HG03432 (cell line): ENCODE results near the gene UBE2E2.
"Not testable (repeated sequence)": the region's sequence is repeated elsewhere in the genome, so short reads cannot be mapped to it uniquely, and the experiment has no call there.

Experiments
- ATAC-seq: cut with Tn5 transposase; IDR thresholded peaks from one replicate; pipeline ENCODE4 v1.9.1; 2021; ENCODE audit warnings: mild to moderate bottlenecking, moderate library complexity; ENCODE audit not compliant: unreplicated experiment

UBE2E2 gene

DNA sequence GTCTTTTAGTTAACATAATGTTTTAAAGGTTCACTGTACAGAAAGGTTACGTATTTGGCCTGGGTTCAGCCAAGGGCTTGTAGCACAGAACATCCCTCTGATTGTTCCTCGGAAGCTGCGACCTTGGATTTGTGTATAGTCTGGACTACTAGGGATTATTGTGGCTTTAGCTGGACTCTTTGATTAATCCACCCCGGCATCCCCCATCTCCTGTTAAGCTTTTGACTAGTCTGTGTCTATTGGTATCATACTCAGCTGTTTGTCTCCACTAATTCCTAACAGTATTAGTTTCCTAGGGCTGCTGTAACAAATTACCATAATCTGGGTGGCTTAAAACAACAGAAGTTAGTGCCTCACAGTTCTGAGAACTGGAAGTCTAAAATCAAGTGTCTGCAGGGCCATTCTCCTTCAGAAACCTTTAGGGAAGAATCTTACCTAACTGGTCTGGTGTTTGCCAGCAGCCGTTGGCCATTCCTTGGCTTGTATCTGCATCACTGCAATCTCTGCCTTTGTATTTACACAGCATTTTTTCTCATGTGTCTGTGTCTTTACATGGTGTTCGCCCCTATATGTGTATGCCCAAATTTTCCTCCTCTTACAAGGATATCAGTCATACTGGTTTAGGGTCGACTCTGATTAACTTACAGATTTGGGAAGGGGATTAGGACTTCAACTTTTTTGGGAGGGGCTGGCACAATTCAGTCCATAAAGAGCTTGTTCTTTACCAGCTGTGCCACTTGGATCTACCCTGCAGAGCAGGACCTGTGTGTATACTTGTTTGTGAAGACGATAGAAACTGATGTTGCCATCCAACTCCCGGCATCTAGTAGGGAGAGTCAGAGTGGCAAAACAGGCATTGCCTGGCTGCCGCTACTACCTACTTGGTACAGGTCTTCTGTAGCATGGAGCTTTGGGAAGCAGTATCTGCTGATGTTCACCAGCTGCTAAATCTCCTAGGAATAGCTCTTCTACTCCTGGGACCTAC lies 117.8 kb downstream of the UBE2E2 start:
- ATAC-seq: no peak

DNA sequence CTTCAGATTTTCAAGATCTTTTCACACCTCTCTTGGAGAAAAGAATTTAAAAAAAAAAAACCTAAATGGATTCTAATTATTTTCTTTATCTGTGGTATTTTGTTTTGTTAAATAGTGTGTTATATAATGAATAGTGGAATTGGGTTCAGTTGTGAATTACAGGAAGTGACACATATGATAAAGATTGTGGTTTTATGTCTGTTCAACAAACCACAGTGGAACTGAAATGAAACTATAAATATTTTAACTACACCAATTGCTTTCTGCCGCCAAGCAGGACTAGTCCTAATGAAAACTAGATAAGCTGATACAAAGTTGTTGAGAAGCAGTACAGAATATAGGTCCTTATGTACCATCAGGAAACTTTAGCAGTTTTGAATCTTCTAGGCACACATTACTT lies 121.6 kb downstream of the UBE2E2 start:
- ATAC-seq: peak; percentile 66

DNA sequence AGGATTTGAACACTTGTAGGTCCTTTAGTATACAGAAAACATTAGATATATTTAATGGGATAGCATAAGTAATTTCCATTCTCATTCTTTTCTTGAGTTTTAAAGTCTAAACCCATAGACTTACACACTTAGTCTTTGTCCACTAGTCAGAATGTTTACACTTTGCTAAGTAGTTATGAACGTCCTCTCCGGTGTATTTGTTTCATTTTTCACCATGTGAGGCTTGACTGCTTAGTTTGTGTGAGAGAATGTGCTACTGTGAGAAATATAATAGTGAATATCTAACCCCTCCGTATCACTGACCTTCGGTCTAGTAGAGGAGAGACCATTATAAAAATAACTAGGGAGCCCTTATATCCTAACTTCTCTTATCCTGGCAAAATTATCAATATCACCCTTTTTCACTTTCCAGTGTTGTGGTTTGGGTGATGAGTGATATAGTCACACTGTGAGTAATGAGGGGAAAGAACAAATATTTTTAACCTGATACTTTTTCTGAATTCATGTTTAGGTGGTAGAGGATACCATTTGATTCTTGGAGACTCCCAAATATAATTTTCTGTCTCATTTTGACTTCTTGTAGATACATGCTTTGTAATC lies 122.4 kb downstream of the UBE2E2 start:
- peak; percentile 70 for ATAC-seq

DNA sequence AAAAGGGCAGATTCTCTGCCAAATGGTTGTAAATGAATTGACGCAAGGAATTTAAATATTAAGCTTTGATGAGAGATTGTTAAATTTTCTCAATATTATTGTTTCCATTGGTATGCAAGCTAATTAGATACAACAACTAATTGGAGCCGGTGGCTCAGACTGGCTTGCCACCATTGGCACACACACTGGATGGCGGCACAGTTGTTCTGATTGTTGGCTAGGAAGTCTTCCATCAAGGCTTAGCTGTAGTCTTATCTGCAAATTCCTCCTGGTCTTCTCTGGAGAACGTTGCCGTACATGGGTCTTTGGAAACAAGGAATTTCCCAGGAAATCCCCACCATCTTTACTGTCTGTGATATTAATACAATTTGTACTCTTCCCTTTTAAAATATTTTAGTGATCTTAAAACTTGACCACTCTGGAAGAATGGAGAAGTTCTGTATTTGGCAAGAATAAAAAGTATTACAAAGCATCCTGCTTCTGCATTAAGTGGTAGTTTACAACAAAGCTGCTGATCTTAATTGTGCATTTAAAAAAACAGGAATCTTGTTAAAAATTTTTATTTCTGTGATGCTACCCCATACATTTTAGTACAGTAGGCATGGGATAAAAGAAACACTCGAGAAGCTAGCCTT lies 126.5 kb downstream of the UBE2E2 start:
- ATAC-seq: no peak

DNA sequence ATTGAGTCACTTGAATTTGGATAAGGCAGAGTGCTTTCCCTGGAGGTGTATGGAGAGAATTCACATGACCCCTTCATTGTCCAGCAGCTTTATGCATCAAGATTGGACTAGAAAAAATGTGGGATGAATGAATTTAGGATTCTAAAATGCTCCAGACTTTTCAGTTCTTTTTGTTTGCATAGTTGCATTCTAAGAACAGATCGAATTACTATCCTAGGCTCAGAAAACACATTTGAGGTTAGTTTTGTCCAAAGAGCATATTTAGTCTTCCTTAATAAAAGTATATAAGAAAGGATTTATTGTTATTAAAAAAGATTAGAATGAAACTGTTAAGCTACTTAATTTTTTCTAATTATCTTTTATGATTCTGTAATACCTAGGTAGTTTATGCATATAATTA lies 127.4 kb downstream of the UBE2E2 start:
- ATAC-seq: no peak

DNA sequence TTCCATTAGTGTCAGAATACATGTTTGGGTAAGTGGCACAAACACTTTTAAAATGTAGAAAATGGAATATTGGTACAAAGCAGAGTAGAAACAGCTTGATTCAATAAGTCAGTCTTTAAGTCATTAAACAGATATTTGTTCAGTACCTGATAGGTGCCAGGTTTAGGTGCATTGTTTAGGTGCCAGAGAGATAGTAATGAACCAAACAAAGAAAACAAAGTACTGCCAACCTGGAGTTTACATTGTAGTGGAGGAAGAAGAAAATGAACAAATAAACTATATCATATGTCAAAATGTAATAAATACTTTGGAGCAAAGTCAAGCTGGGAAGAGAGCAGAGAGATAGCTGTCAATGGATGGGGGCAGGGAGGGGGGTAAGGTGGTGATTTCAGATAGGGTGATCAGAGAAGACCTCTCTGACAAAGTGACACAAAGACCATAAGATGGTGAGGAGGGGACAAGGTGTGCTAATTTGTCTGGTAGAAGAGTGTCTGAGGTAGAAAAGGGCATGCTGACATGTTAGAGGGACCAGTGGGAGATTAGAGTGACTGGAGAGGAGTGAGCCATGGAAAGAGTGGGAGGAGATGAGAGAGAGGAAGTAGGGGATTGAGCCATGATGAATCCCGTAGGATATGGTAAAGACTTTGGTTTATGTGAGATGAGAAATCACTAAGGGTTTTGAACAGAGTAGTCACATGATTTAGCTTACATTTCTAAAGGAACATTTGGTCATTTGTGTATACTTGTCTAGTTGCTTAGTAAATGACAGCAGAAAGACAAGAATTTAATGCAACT lies 128.2 kb downstream of the UBE2E2 start:
- no peak for ATAC-seq

DNA sequence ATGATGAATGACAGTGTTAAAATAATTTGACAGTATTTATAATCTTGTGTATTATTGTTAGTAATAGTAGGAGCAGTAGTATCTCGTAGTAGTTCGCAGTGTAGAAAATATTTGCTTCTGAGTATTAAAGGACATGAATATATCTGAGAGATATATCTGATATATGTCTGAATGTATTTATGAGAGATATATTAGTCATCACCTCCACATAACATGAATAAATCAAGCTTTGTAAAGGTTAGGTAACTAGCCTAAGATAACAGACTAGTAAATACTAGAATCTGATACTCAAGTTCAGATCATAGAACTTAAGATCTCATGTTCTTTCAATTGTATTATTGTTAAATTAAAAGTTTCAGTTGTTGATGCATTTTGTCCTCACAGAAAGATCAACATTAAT lies 130.5 kb downstream of the UBE2E2 start:
- ATAC-seq: no peak

DNA sequence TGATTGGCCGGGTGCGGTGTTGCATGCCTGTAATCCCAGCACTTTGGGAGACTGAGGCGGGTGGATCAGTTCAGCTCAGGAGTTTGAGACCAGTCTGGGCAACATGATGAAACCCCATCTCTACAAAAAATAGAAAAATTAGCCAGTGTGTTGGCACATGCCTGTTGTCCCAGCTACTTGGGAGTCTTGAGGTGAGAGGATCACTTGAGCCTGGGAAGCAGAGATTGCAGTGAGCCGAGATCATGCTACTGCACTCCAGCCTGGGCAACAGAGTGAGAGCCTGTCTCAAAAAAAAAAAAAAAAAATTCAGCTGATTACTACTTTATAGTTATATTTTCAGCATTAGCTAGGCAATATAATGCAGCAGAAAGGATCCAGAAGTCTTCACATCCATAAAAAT lies 133.7 kb downstream of the UBE2E2 start:
- ATAC-seq: not testable (repeated sequence)

DNA sequence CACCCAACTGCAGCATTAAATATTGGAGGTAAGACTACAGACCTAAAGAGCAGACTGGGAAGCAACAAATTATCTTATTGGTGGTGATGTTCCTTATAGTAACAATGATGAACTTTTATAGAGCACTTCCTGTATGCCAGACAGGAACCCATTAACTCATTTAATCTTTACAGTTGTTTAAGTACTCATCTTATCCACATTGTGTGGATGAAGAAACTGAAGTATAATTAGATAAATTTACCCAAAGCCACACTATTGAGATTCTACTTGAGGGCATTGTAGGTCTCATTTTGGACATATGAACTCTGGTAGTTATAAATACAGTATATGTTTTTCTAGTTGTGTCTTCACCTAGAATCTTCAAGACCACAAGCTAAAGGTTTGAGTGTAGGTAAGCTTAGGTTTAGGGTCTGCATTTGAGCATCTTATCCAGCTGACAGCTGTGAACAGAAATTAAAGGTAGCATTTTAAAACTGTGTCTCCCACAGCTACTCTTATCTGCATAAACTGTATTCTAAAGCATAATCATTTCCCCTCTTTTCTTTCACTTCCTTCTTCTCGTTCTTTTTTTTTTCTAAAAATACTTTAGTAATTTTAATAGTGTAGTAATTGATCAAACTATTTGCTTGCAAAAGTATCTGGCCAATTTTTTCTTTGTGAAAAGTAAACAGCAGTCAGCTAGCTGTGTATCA lies 138.2 kb downstream of the UBE2E2 start:
- peak; percentile 77 for ATAC-seq

DNA sequence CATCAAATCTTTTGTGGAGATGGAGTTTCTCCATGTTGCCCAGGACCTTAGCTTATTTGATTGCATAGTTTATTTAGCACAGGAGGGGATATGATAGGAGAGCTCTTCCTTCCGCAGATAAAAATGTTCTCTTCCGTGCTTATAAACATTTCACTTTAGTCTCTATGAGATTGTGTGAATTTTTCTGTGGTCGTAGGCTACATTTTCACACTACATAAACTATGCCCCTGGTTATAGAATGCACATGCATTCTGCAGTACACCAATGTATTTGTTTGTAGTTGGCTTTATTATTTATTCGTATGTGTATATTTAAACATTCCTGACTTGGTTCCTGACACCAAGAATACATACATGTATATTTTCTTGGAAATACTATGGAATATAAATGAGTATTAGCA lies 139.2 kb downstream of the UBE2E2 start:
- no peak for ATAC-seq

DNA sequence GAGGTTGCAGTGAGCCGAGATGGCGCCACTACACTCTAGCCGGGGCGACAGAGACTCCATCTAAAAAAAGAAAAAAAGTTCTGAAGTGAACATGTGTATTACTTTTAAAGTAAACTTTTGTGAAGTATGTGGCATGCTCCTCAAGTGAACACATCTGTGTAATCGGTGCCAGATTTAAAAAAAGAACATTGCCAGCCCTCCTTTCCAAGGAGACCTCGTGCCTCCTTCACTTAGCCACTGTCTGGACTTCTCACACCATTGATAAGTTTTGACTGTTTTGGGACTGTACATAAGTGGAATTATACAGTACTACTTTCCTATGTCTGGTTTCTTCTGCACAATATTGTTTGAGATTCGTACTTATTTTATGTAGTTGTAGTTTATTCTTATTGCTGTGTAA lies 140.4 kb downstream of the UBE2E2 start:
- ATAC-seq: no peak

DNA sequence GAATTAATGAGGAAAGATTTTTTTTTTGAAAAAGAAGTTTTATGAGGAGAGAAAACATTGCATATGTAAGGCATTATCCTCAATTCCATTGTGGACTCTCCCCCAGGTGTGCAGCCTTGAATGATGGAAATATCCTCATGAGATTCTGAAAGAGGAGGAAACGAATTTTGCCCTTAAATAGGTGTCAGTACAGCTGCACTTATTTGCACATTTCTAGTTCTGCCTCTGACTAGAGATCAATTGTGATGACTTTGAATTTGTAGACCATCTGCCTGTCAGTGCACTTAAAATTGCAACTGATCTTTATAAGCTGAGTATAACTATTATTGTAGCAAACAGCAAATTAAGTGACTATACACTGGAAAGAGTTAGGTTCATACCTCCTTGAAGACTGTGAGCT lies 141.8 kb downstream of the UBE2E2 start:
- ATAC-seq: no peak

DNA sequence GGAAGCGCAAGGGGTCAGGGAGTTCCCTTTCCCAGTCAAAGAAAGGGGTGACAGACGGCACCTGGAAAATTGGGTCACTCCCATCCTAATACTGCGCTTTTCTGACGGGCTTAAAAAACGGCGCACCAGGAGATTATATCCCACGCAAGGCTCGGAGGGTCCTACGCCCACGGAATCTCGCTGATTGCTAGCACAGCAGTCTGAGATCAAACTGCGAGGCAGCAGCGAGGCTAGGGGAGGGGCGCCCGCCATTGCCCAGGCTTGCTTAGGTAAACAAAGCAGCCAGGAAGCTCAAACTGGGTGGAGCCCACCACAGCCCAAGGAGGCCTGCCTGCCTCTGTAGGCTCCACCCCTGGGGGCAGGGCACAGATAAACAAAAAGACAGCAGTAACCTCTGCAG lies 146.3 kb downstream of the UBE2E2 start:
- ATAC-seq: not testable (repeated sequence)

DNA sequence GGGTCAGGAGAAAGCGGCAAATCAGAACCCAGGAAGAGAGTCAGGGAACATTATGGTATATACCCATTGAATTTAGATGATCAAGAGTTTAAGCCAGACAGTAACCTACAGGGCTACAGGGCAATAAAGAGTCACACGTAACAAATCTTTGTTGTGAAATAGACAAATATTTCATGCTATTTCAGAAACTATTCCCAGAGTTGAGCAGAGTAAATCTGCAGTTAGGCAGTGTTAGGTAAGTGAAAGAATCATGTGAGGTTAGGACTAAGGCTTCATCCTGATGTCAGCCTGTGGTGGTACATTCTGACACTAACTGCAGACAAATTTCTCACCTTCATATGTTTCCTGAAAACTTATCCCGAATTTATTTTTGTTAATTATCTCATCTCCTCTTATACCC lies 153.0 kb downstream of the UBE2E2 start:
- no peak for ATAC-seq

DNA sequence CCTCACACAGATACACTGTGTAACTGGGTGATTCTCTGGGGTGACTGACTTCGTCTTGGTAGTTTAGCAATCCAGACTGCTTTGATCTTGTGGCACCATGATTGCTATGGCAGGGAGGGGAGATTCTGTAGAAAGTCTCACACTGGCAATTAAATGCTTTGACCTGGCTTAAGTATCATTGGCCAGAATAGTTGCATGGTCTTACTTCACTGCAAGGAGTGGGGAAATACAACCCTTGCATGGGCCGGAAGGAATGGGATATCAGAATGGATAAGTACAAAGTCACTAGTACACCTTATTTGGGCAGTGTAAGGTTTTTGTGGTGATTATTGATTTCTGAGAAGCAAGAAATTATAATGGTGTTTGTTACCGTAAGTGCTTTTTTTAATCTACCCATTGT lies 153.8 kb downstream of the UBE2E2 start:
- no peak for ATAC-seq

DNA sequence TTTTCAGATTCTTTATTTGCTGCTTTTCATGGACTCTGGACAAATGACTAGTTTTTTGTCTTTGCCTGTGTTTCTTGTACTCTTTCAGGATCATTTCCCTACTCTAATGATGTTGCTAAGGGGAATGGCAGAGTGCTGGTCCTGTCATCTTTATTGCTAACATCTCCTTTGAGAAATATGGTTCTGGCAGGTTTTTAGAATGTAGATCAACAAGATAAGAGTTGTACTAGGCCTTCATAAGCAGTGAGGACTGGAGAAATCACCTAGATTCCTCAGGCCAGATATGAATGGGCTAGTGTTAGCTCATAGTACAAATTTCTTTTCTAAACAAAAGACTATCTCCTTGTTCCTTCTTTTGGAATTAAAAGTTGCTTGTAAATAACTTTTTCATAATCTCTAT lies 156.0 kb downstream of the UBE2E2 start:
- no peak for ATAC-seq

DNA sequence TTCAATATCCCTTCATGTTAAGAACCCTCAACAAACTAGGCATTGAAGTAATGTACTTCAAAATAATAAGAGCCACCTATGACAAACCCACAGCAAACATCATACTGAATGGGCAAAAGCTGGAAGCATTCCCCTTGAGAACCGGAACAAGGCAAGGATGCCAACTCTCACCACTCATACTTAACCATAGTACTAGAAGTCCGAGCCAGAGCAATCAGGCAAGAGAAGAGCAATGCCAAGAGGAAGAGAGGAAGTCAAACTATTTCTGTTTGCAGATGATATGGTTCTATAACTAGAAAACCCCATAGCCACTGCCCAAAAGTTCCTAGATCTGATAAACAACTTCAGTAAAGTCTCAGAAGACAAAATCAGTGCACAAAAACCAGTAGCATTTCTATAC lies 161.9 kb downstream of the UBE2E2 start:
- ATAC-seq: no peak

DNA sequence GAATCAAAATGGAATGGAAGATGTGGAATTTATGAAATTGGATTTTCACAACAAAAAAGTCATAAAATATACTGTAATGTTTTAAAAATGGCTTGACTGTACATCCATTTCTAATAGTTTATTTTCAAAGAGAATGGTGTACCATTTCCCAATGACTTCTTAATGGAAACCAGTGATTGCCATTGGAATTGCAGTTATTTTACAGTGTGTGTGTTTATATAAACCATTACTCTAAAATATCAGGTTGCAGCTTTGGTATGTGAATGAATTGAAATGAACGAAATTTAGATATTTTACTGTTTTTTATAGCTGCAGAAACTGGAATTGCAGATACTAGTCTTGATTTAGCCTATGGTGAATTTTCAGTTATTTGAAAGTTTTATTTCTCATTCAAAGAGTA lies 165.6 kb downstream of the UBE2E2 start:
- ATAC-seq: no peak

DNA sequence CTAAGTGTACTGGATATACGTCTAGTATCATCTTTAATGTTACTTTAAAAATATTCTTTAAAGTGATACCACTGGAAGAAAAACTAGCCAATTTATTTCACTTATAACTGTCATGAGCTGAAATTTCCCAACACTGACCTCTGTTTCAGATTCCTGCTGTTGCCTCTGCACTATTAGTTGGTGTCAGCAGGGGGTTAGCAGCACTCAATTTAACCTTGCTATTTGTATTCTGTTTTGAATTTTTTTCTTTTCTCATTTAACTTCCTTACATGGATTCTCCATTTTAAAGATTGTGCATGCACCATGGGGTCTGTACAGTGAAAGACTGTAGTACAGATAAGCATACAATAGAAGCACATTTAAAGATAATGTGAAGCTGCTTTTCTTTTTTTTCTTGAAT lies 169.2 kb downstream of the UBE2E2 start:
- no peak for ATAC-seq

DNA sequence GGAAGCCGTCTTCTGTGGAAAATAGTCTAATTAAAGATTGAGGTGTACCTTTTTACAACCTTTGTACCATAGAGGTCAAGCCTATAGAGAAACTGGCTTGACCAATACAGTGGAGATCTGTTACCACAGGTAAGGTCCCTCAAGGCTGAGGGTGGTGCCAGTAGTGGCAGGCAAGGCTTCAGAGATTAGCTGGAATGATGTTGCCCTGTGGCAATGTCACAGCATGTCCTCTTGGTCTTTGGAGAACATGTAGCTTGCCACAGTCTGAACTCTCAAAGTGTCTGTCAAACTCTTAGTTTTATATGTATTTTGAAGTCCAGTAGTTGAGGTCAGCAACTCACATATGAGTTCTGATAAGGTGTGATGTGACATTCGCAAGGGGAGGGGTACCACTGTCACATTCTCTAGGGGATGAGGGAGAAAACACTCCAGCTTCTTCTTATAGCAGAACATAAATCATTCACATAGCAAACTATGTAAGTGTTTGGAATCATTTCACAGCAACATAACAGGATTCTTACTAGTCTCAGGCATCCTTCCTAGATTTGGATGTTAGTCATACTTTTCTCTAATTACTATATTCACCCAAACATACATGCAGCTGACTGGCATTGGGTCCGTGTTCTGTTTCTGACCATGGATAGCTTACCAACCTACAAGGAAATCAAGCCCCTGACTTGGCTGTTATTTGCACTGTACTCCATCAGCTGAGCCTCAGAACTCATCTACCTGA lies 173.6 kb downstream of the UBE2E2 start:
- no peak for ATAC-seq
